Fibroblast of skin of back (primary cell): ENCODE measurements around the gene POMT1.

Experiments
- DNase-seq: peaks from one replicate; pipeline ENCODE4 v3.0.0-alpha.2; 2013

POMT1 gene

GRCh38 chr9:131554843-131555351, 52.2 kb downstream of the POMT1 start:
- DNase-seq = no peak

GRCh38 chr9:131555841-131556673, 53.3 kb downstream of the POMT1 start:
- DNase-seq = no peak

GRCh38 chr9:131557855-131558548, 55.3 kb downstream of the POMT1 start:
- no peak for DNase-seq

- no peak for DNase-seq
Observed at GRCh38 chr9:131559421-131560000, 56.8 kb downstream of the POMT1 start.

- peak; percentile 50 for DNase-seq
Observed at GRCh38 chr9:131562032-131562959, 59.6 kb downstream of the POMT1 start.

- DNase-seq = no peak
Observed at GRCh38 chr9:131565369-131565768, 62.7 kb downstream of the POMT1 start.

GRCh38 chr9:131566158-131566557, 63.4 kb downstream of the POMT1 start:
- DNase-seq = no peak

- no peak for DNase-seq
Observed at GRCh38 chr9:131567910-131568309, 65.2 kb downstream of the POMT1 start.
